Measurements from ENCODE around the gene ETV6. TPM values are rescaled to one million over a fixed set of nuclear protein-coding genes. Genes with fewer than 3 reads are reported as not detected.

ETV6 gene
- total and polyA plus RNA-seq, 2 of the 8 experiments (the other 6 are each of a cell fraction or from before 2014, with no cell fraction given), result 5.5 to 23.9 TPM

DNA sequence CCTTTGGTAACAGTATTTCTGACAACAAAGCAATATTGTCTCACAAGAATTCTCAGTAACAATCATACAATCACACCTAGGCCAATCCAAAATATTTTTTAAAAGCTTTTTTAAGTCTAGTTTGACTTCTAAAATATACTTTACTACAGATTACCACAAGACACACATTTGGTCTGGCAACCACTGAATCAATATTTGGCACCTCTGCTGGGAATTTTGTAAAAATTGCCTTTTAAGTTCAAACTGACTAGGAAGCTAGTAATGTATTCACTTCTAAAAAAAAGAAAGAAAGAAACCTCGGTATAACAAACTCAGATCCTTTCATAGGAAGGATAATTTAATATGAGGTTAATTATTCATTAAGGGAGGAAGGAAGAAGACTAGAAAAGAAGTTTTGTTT is 18.2 kb upstream of the ETV6 start:
- H2BK120ac ChIP-seq (replicated peaks; ENCODE audit: low read depth, low read length), result no peak overlapping the region
- H3K14ac ChIP-seq (ENCODE audit: insufficient read length), result no peak overlapping the region
- no peak for TF ChIP-seq KDM5A (IDR thresholded peaks at IDR 0.05; ENCODE audit: low read length)
- no peak for TF ChIP-seq NANOG (IDR thresholded peaks at IDR 0.05; ENCODE audit: insufficient read depth, low read depth, low read length, poor library complexity, severe bottlenecking)
- no peak for TF ChIP-seq KDM1A (IDR thresholded peaks at IDR 0.05; ENCODE audit: borderline replicate concordance, low read length)
- TF ChIP-seq, protein P1, sequence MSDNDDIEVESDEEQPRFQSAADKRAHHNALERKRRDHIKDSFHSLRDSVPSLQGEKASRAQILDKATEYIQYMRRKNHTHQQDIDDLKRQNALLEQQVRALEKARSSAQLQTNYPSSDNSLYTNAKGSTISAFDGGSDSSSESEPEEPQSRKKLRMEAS (IDR thresholded peaks at IDR 0.05), result no peak
- no peak for TF ChIP-seq KDM4A (IDR thresholded peaks at IDR 0.05; ENCODE audit: low read depth, low read length, severe bottlenecking)
- TF ChIP-seq HDAC6 (IDR thresholded peaks at IDR 0.05; ENCODE audit: low read depth, low read length), result no peak
- no peak for TF ChIP-seq CEBPB (IDR thresholded peaks at IDR 0.05; ENCODE audit: low read depth, low read length)
- no peak for TF ChIP-seq GTF2F1 (IDR thresholded peaks at IDR 0.05; ENCODE audit: borderline replicate concordance, low read depth, low read length)
- no peak for TF ChIP-seq CBX8 (IDR thresholded peaks at IDR 0.05; ENCODE audit: borderline replicate concordance, low read depth, low read length)
- H3K23me2 ChIP-seq (ENCODE audit: low read depth, low read length), result no peaks in the 10 kb centered on the region
- H3K18ac ChIP-seq (ENCODE audit: extremely low read depth, low read length), result no peak overlapping the region
- H2BK20ac ChIP-seq (ENCODE audit: low read length), result no peak overlapping the region
- no peaks in the 10 kb centered on the region; the same call in 1 of the 2 replicates for H3K79me1 ChIP-seq (ENCODE audit: low read depth, low read length)
- H3K79me2 ChIP-seq (ENCODE audit: control insufficient read depth in 1 of 2, insufficient read depth in 2 of 2, low read length in 2 of 2), result no peaks in the 10 kb centered on the region
- H2BK15ac ChIP-seq (ENCODE audit: low read length), result no peak overlapping the region
- no peak overlapping the region for H3K4ac ChIP-seq (replicated peaks; ENCODE audit: insufficient read length, low read depth, low read length)
- H3K4me3 ChIP-seq (ENCODE audit: extremely low read depth in 1 of 4, insufficient read depth in 2 of 4, low read depth in 3 of 4, low read length in 4 of 4), result no peak overlapping the region
- no peak for DNase-seq (ENCODE audit: low read depth in 1 of 2, low spot score in 2 of 2)
- no peak overlapping the region for H3K27ac ChIP-seq (ENCODE audit: low read depth, low read length)
- no peak for FAIRE-seq
- no peak overlapping the region for H3K4me2 ChIP-seq (ENCODE audit: insufficient read depth in 1 of 2, low read depth in 2 of 2, low read length in 2 of 2)
- no peak overlapping the region for H3K9ac ChIP-seq (replicated peaks in 1 of 4; ENCODE audit: extremely low read depth in 1 of 4, low read depth in 3 of 4, low read length in 3 of 4)
- ChIA-PET POLR2A (ENCODE audit: partially characterized antibody) (interaction anchor here (0.8 to 1.6 kb wide), 4 partner anchors 8 to 36 kb away, joined by 3 to 7 read pairs (median 4); partner anchors contain the start of gene ETV6), CTCF (ENCODE audit: partially characterized antibody) (interaction anchor here (0.7 to 2.6 kb wide), 6 partner anchors 8 to 339 kb away, joined by 3 to 9 read pairs (median 6); no protein-coding TSS in a partner anchor)
- H2BK12ac ChIP-seq (ENCODE audit: low read depth, low read length), result no peak overlapping the region
- H3K9me3 ChIP-seq (ENCODE audit: insufficient read depth in 2 of 2, low read depth in 1 of 2, low read length in 1 of 2), result peaks cover 10% of the 10 kb centered on the region in 2 experiments
- H3K23ac ChIP-seq (ENCODE audit: insufficient read length), result no peak overlapping the region
- H2AK5ac ChIP-seq (ENCODE audit: low read depth, low read length), result no peak overlapping the region
- no peak overlapping the region for H2AFZ ChIP-seq (ENCODE audit: low read length)
- H4K91ac ChIP-seq (replicated peaks; ENCODE audit: insufficient read length, low read length), result no peak overlapping the region
- no peak overlapping the region for H4K8ac ChIP-seq (ENCODE audit: extremely low read depth, insufficient read depth, low read length)
- H3K27me3 ChIP-seq (replicated peaks in 1 of 4; ENCODE audit: control insufficient read depth in 3 of 4, extremely low read depth in 1 of 4, insufficient read depth in 3 of 4, low read length in 3 of 4), result no peaks in the 10 kb centered on the region
- H4K5ac ChIP-seq (ENCODE audit: insufficient read length, low read depth, low read length), result no peak overlapping the region
- H3K4me1 ChIP-seq (replicated peaks in 1 of 4; ENCODE audit: control insufficient read depth in 3 of 4, insufficient read depth in 4 of 4, low read length in 3 of 4), result no peaks in the 10 kb centered on the region
- no peaks in the 10 kb centered on the region; a peak in 1 of 8 replicates for H3K36me3 ChIP-seq (ENCODE audit: control insufficient read depth in 2 of 4, insufficient read depth in 4 of 4, low read length in 3 of 4)
- H3K56ac ChIP-seq (replicated peaks; ENCODE audit: insufficient read length, low read depth, low read length), result no peak overlapping the region
- no peak overlapping the region for H2BK5ac ChIP-seq (ENCODE audit: low read depth, low read length)
- no peaks in the 10 kb centered on the region for H4K20me1 ChIP-seq (replicated peaks in 1 of 2; ENCODE audit: control insufficient read depth in 1 of 2, insufficient read depth in 2 of 2, low read length in 2 of 2)
- WGBS, 2 experiments (ENCODE audit: extremely low coverage in 1 of 2, insufficient coverage in 1 of 2, insufficient read length in 1 of 2, insufficient replicate concordance in 2 of 2, low coverage in 1 of 2, low lambda C conversion rate in 2 of 2, missing lambda C conversion rate in 1 of 2), result 100% methylated on average over 1 of the region's 1 CpG; no CpG with 5 or more reads in 1 of the 2 experiments

Measured in H1 (cell line).